Fibroblast of skin of abdomen (primary cell): Measurements from ENCODE around the gene NEDD8.
A peak's percentile ranks its signal among the peaks of the same experiment; 100 is the strongest.
"Not testable (repeated sequence)": the region's sequence is repeated elsewhere in the genome, so short reads cannot be mapped to it uniquely, and the experiment has no call there.

ENCODE experiments used
- DNase-seq: peaks from one replicate; pipeline ENCODE4 v3.0.0-alpha.2; 2013

NEDD8 gene

DNA sequence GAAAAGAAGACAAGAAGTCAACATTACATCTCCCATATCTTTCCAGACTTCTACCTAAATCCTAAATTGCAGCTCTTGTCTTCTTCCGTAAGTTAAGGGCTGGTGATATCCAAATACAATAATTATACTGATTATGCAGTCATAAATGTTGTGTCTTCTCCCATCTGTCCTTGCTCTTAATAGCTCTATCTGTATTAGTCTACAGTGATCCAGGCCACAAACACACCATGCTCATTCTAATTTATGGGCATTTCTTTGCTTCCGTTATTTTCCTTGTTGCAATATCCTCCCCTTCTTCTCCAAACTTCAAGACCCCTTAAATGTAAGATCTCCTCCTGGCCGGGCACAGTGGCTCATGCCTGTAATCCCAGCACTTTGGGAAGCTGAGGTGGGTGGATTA, 12.6 kb downstream of the NEDD8 start:
- no peak for DNase-seq

- no peak for DNase-seq
Measured at GRCh38 chr14:24219080-24219479, 13.1 kb downstream of the NEDD8 start.

GRCh38 chr14:24216876-24217275, 15.3 kb downstream of the NEDD8 start:
- DNase-seq: not testable (repeated sequence)

GRCh38 chr14:24216345-24216699, 15.8 kb downstream of the NEDD8 start:
- DNase-seq: no peak

GRCh38 chr14:24215495-24216344, 16.4 kb downstream of the NEDD8 start, which contains the start of gene MDP1:
TSS of gene MDP1 (minus strand) at chr14:24216066. CDS start at chr14:24215955, 111 bp downstream.
- DNase-seq: peak; percentile 84

- no peak for DNase-seq
Measured at GRCh38 chr14:24213866-24214662, 18.1 kb downstream of the NEDD8 start.

- peak; percentile 99 for DNase-seq
Measured at GRCh38 chr14:24212924-24213865, 19.0 kb downstream of the NEDD8 start, which contains the start of gene CHMP4A. TSS of gene CHMP4A (minus strand) at chr14:24213488. CDS start at chr14:24213439, 49 bp downstream.

DNA sequence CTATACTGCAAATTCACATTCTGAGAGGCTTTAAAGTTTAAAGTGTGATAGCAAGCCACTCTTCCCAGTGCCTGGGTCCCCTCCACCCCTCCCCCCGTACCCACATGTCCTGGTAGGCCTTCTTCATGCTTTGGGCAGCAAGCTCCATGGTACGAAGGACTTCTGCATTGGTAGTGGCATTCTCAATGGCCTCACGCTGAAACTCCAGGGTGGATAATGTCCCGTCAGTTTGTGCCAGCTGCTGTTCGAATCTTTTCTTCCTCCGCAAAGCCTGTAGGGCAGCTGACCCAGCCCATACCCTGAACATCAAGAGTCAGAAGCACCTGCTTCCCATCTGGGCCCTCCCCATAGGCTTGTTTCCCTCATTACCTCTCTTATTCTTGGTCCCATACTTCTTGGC, 20.9 kb downstream of the NEDD8 start:
- DNase-seq: no peak

DNA sequence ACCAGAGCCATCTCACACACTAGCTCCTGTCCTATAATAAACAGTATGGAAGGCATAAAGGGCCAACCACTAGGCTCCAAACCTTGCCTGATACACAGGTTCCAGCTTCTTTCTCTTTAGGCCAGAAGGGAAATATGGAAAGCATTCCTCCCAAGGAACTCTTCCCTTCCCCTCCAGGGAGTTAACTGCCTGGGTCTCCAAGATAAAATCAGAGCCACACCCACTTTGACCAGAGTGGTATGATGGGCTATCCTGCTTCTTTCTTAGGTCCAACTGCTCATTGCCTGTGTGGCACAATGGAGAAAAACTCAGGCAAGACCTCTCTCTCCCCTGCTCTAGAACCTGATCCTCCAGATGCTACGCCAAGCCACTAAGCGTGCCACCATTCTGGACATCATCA, 24.5 kb downstream of the NEDD8 start:
- no peak for DNase-seq

GRCh38 chr14:24207104-24207551, 25.0 kb downstream of the NEDD8 start:
- DNase-seq: no peak

DNA sequence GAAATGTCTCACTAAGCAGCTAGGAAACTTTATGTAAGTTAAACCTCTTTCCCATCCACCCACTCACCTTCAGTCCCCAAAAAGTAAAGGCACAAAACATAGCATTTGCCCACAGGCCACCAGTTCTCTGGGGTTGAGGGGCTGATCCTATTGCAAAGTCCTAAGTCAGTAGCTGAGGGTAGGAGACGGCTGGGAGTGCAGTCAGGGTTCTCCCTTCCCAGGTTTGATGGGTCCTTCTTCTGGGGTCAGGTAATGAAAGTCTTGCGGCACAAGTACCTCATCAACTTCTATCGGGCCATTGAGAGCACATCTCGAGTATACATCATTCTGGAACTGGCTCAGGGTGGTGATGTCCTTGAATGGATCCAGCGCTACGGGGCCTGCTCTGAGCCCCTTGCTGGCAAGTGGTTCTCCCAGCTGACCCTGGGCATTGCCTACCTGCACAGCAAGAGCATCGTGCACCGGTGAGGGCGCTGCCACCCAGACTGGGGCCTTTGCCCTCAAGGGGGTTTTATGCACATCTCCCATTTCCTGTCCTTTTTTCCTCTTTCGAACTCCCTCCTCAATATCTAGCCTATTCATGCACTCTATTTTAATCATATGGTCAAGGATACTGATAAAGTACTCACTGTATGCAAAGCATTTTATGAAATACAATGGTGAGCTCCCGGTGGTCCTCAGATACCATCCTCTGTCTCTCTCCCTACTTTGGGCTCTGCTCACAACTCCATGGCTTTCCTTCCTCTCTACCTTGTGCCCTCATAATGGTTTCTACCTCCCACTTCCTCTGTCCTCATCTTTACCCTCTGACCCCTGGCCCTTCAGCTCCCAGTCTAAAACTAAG, 25.7 kb downstream of the NEDD8 start:
- no peak for DNase-seq

GRCh38 chr14:24204163-24205146, 27.7 kb downstream of the NEDD8 start:
- no peak for DNase-seq

GRCh38 chr14:24203249-24203886, 28.8 kb downstream of the NEDD8 start:
- DNase-seq: not testable (repeated sequence)

- not testable (repeated sequence) for DNase-seq
Measured at GRCh38 chr14:24202538-24202937, 29.6 kb downstream of the NEDD8 start.

- DNase-seq: no peak
Measured at GRCh38 chr14:24198814-24199524, 33.2 kb downstream of the NEDD8 start.

DNA sequence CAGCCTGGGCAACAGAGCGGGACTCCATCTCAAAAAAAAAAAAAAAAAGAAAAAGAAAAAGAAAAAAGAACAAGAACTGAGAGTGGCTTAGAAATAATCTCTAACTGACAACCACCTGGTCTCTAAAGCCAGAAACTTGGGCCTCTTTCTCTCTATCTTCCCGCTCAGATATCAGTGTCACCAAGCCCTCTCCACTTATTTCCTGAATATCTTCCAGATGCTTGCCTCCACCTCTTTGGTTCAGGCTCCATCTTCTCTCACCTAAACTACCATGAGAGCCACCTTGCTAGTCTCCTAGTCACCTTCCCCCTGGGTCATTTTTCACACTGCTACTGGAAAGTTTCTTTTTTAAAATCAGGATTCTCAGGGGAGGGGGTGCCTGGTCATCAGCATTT, 35.1 kb downstream of the NEDD8 start:
- DNase-seq: no peak

DNA sequence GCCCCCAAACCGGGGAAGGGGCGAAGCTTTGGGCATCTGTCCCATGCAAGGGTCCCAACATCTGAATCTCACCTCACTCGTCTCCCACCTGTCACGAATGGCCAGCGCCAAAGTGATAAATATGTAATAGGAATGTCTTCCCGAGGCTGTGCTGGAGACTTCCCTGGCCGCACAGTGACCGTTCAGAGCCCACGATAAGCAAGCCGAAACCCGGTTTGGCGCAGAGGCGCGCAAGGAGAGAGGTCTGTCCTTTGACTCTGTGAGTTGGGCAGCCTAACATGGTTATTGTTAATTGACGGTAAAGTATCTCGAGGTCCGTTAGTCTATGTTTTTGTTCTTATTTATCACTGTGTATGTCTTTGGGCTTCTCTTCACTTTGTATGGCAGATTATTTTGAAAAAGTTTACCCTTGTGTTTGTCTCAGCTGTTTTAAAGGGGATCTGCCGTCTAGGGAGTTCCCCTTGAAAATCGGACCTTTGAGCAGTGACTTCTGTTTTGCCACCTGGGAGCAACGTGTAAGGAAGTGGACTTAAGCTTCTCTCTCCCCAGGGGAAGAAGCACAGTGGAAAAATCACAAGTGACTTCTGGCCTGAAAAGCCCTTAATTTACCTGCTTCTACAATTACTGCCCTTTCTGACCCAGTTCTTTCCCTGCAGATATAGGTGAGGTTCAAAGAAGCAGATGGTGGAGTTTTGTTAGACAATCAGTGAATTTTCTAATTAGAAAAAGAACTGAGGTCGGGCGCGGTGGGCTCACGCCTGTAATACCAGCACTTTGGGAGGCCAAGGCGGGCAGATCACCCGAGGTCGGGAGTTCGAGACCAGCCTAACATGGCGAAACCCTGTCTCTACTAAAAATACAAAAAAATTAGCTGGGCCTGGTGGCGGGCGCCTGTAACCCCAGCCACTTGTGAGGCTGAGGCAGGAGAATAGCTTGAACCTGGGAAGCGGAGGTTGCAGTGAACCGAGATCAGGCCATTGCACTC, 35.8 kb downstream of the NEDD8 start:
- no peak for DNase-seq
